Loucy (cell line): Measurements from ENCODE around the gene RCC1.

Experiments used
- CTCF ChIP-seq: fragments of 200-600 bp; sonication (generic); conservative IDR thresholded peaks from 2 replicates; pipeline ENCODE4 v1.5.1; 2014; ENCODE audit warnings: mild to moderate bottlenecking, antibody characterized with exemption, low read length
- EZH2phosphoT487 ChIP-seq: fragments of 200-600 bp; IDR thresholded peaks from 2 replicates; pipeline ENCODE4 v1.6.1; 2018; ENCODE audit warnings: antibody characterized with exemption, mild to moderate bottlenecking, moderate library complexity, borderline replicate concordance

GRCh38 chr1:28526886-28527285 lies 21.0 kb downstream of the RCC1 start:
- TF ChIP-seq CTCF (no peak), EZH2phosphoT487 (no peak)
